Adrenal gland (tissue), 12 donors: ENCODE data around the gene KAZN. TPM values are rescaled to one million over a fixed set of nuclear protein-coding genes. Genes with fewer than 3 reads are reported as not detected.

Experiments used
- DNase-seq, 7 donors: peaks; one replicate each; pipeline ENCODE4 v3.0.0-alpha.2; 2019 to 2020
- H3K27ac ChIP-seq, 5 donors: fragments of 200-600 bp; sonication (generic) in 4 of 5; 1 replicate in 3 of 5; 2 replicates in 2 of 5; pipeline versions ENCODE4 v1.5.1 to v1.8.0; 2016 to 2020; ENCODE audit warnings: mild to moderate bottlenecking in 1 of 5
- H3K27me3 ChIP-seq: fragments of 200-600 bp; 2 replicates; pipeline ENCODE4 v1.8.0; 2021
- H3K36me3 ChIP-seq, 2 donors: fragments of 200-600 bp; replicated peaks in 1 of 2; 1 replicate in 1 of 2; 2 replicates in 1 of 2; pipeline versions ENCODE4 v1.5.1 to v1.8.0; 2018 to 2022
- H3K4me1 ChIP-seq, 2 donors: fragments of 200-600 bp; replicated peaks in 1 of 2; 1 replicate in 1 of 2; 2 replicates in 1 of 2; pipeline versions ENCODE4 v1.5.1 to v1.8.0; 2018 to 2021
- H3K4me3 ChIP-seq, 4 donors: fragments of 200-600 bp; sonication (generic) in 3 of 4; one replicate each; pipeline ENCODE4 v1.5.1; 2016 to 2018
- H3K9me3 ChIP-seq, 3 donors: fragments of 200-600 bp; sonication (generic) in 1 of 3; replicated peaks in 1 of 3; 1 replicate in 2 of 3; 2 replicates in 1 of 3; pipeline versions ENCODE4 v1.5.1 to v1.8.0; 2016 to 2021
- CTCF ChIP-seq, 6 experiments: fragments of 450-650 bp in 4 of 6; fragments of 200-600 bp in 2 of 6; sonication (generic) in 1 of 6; IDR thresholded peaks; 1 replicate in 5 of 6; 2 replicates in 1 of 6; pipeline versions ENCODE4 v1.5.1 to v1.8.0; 2016 to 2021; ENCODE audit warnings: antibody characterized with exemption in 6 of 6, mild to moderate bottlenecking in 2 of 6, moderate library complexity in 1 of 6
- POLR2A ChIP-seq, 2 donors: fragments of 450-650 bp; IDR thresholded peaks; one replicate each; pipeline ENCODE4 v1.6.1; 2017; ENCODE audit warnings: antibody characterized with exemption in 2 of 2, mild to moderate bottlenecking in 2 of 2, moderate library complexity in 1 of 2
- WGBS, 4 donors: extraction: QIAGEN DNeasy Blood & Tissue Kit in 2 of 4; methylation state at CpG; one replicate each; pipeline versions ENCODE4 v1.1.5 to v1.1.7; 2013 to 2017; 5-methylcytosine and 5-hydroxymethylcytosine counted together
- intact Hi-C, 2 donors: fragments of 100-400 bp; cut with DNase I; formaldehyde crosslinking; loops; one replicate each; pipeline versions ENCODE4 v1.14.1 to v1.15.0; 2022 to 2023
- polyA plus RNA-seq, 3 donors: library from polyadenylated mRNA; stranded (reverse); fragments of 200-250 nt in 2 of 3; fragments of 350-450 nt in 1 of 3; fragmentation: Illumina TruSeq in 1 of 3; extraction: RNeasy Lipid Tissue Mini Kit (QIAGEN cat#74804) in 1 of 3; gene quantifications; one replicate each; pipeline ENCODE4 v1.2.3, GENCODE V29; 2013 to 2014
- total RNA-seq, 9 donors: library from RNA; depleted of rRNA in 4 of 9; stranded (reverse); fragments of >200 nt in 4 of 9; fragments of 120-200 nt in 1 of 9; fragmentation: NEBNext Ultra II Directional in 1 of 9; extraction: Animal tissue kit (Norgen Biotek cat#: 25700) in 1 of 9; gene quantifications; one replicate each; pipeline versions ENCODE4 v1.1.0 to v1.2.4, GENCODE V29; 2013 to 2023
- donor health status: healthy with polysubstance abuse.
- donor health status: Bipolar disorder and iron deficiency.
- donor health status: DM: yes; HTN: yes; CAD: no.
- donor health status: DM: no; HTN: no; CAD: no.
- donor health status: DM: no; HTN: no; CAD: no.
- donor health status: DM: yes; HTN: yes; CAD: no.

KAZN gene
- total and polyA plus RNA-seq, 12 donors, result 5.9 to 63.4 (median 29.5) TPM

- peak; percentile 51 to 92 (median 79) for DNase-seq
Observed at GRCh38 chr1:15128520-15129313, 530.2 kb downstream of the KAZN start.

GRCh38 chr1:15129944-15130343 is 531.5 kb downstream of the KAZN start:
- Histone ChIP-seq H3K4me1 (no peaks in the 10 kb centered on the region), H3K36me3 (no peaks in the 10 kb centered on the region), H3K27me3 (no peaks in the 10 kb centered on the region), H3K9me3 (no peaks in the 10 kb centered on the region), H3K27ac (no peak overlapping the region), H3K4me3 (no peak overlapping the region)
- TF ChIP-seq CTCF (IDR thresholded peaks at IDR 0.05) (no peak), POLR2A (IDR thresholded peaks at IDR 0.05) (no peak)
- 84 to 92% (median 89%) methylated on average over 4 of the region's 4 CpGs for WGBS, 4 donors
- intact Hi-C loops, result loop anchor here (5.0 to 10.0 kb wide), 3 partner anchors 142 to 175 kb away; no protein-coding TSS in a partner anchor
- DNase-seq, result no peak

More at GRCh38 chr1:15128520-15129313, 530.2 kb downstream of the KAZN start:
- Histone ChIP-seq H3K4me1 (no peaks in the 10 kb centered on the region), H3K27me3 (no peaks in the 10 kb centered on the region), H3K9me3 (no peaks in the 10 kb centered on the region), H3K36me3 (no peaks in the 10 kb centered on the region), H3K27ac (no peak overlapping the region), H3K4me3 (no peak overlapping the region)
- intact Hi-C loops, result loop anchor here (5.0 to 10.0 kb wide), 3 partner anchors 144 to 176 kb away; no protein-coding TSS in a partner anchor
- WGBS, 4 donors, result 36 to 59% (median 39%) methylated on average over 9 to 18 of the region's 18 CpGs
- TF ChIP-seq CTCF (IDR thresholded peaks at IDR 0.05) (peak; percentile 84 to 94 (median 91)), POLR2A (IDR thresholded peaks at IDR 0.05) (no peak)

GRCh38 chr1:15130607-15131006 is 532.1 kb downstream of the KAZN start:
- Histone ChIP-seq H3K9me3 (no peaks in the 10 kb centered on the region), H3K4me1 (no peaks in the 10 kb centered on the region), H3K27ac (no peak overlapping the region), H3K27me3 (no peaks in the 10 kb centered on the region), H3K4me3 (no peak overlapping the region), H3K36me3 (no peaks in the 10 kb centered on the region)
- whole genome bisulfite sequencing, 4 donors, result 65 to 86% (median 80%) methylated on average over 3 of the region's 3 CpGs
- intact Hi-C loops, result no loop called here
- DNase-seq, result no peak
- TF ChIP-seq POLR2A (IDR thresholded peaks at IDR 0.05) (no peak), CTCF (IDR thresholded peaks at IDR 0.05) (no peak)

- H3K4me1 ChIP-seq, result peaks cover 0 to 8% of the 10 kb centered on the region in 2 donors
- intact Hi-C loops, result no loop called here
- DNase-seq, result no peak
- no peaks in the 10 kb centered on the region for H3K36me3 ChIP-seq
- no peak for TF ChIP-seq CTCF (IDR thresholded peaks at IDR 0.05)
- TF ChIP-seq POLR2A (IDR thresholded peaks at IDR 0.05), result no peak
- H3K9me3 ChIP-seq, result no peaks in the 10 kb centered on the region
- WGBS, 4 donors, result 80 to 90% (median 86%) methylated on average over 2 of the region's 2 CpGs
- no peaks in the 10 kb centered on the region for H3K27me3 ChIP-seq
- no peak overlapping the region for H3K4me3 ChIP-seq
- H3K27ac ChIP-seq, result no peak overlapping the region
Observed at GRCh38 chr1:15132965-15133364, 534.5 kb downstream of the KAZN start.
